GM13977 (cell line): ENCODE data around the gene RDH12.
"Not testable (repeated sequence)": the region's sequence is repeated elsewhere in the genome, so short reads cannot be mapped to it uniquely, and the experiment has no call there.

Experiments
- DNase-seq: peaks from one replicate; pipeline ENCODE4 v3.0.0; 2012; ENCODE audit warnings: low spot score
- in situ Hi-C: fragments of 300-500 bp; cut with MboI; formaldehyde crosslinking; loops from one replicate; pipeline ENCODE4 v1.12.0; 2022; ENCODE audit warnings: low sequenced_read_pairs, low pct_unique_long_range_greater_than_20kb, mixed read lengths, inconsistent platforms; ENCODE audit not compliant: unreplicated experiment
- TF ChIP-seq, protein P1 (sequence below): IDR thresholded peaks from 2 replicates; pipeline ENCODE4 v1.5.1; 2012; ENCODE audit warnings: mild to moderate bottlenecking, control low read depth; ENCODE audit not compliant: insufficient read depth; ENCODE audit errors: extremely low read depth, missing control alignments

RDH12 gene

DNA sequence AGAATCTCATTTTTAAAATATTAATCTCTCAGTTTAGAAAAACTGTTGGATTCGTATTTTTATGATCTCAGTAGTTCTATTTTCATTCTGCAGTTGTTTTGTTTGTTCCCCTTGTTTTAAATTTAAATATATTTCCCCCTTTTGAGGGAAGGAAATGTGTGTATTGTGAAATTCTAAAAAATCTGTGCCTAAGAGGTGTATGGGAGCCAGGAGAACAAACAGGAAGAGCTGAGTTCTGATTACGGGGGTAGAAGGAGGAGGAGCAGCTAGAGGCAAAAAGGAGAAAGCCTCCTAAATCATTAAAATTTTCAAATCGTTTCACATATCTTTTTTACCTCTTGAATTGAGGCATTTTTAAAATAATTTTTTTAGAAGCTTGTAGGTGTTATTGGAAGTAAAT lies 2.3 kb downstream of the RDH12 start:
- DNase-seq: no peak
- in situ Hi-C loops: no loop called here
- TF ChIP-seq, protein P1, sequence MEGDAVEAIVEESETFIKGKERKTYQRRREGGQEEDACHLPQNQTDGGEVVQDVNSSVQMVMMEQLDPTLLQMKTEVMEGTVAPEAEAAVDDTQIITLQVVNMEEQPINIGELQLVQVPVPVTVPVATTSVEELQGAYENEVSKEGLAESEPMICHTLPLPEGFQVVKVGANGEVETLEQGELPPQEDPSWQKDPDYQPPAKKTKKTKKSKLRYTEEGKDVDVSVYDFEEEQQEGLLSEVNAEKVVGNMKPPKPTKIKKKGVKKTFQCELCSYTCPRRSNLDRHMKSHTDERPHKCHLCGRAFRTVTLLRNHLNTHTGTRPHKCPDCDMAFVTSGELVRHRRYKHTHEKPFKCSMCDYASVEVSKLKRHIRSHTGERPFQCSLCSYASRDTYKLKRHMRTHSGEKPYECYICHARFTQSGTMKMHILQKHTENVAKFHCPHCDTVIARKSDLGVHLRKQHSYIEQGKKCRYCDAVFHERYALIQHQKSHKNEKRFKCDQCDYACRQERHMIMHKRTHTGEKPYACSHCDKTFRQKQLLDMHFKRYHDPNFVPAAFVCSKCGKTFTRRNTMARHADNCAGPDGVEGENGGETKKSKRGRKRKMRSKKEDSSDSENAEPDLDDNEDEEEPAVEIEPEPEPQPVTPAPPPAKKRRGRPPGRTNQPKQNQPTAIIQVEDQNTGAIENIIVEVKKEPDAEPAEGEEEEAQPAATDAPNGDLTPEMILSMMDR: no peak

DNA sequence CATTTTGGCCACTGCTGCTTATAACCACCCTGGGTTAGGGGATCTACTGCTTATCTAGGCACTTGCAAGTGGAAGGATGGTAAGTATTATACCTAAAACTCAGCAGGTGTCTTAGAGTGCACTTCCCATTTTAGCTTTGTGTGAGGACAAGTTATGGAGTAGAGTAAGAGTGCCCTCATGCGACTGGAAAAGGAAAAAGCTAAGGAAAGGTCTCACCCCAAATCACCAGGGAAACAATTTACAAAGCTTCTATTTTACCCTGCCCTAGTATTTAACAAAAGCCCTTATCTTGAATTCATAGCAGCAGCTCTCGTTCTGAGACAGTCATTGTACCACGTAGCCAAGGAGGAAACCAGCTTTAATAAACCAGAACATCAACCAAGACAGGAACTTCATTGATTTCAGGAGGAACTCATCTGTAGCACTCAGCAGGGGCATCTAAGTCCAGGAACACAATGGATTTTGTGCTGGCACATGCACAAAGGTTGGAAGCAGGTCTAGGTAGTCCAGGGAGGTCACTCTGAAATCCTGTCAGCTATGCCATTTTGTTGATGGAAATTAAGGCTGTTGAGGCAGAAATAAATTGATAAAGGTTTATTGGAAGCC lies 2.9 kb downstream of the RDH12 start:
- TF ChIP-seq, protein P1: peak; percentile 76
- DNase-seq: peak; percentile 65
- in situ Hi-C loops: no loop called here

- no peak for DNase-seq
- in situ Hi-C loops: no loop called here
- TF ChIP-seq, protein P1: no peak
These were observed 3.5 kb downstream of the RDH12 start for GRCh38 chr14:67705211-67705610.

- DNase-seq, in situ Hi-C loops: not testable (repeated sequence)
These were observed 7.7 kb downstream of the RDH12 start for GRCh38 chr14:67709346-67709745.

- in situ Hi-C loops: not testable (repeated sequence)
These were observed 8.1 kb downstream of the RDH12 start for GRCh38 chr14:67709796-67710195.

GRCh38 chr14:67710209-67710608 lies 8.5 kb downstream of the RDH12 start:
- DNase-seq: no peak
- in situ Hi-C loops: no loop called here
- TF ChIP-seq, protein P1: no peak

More at GRCh38 chr14:67709796-67710195, 8.1 kb downstream of the RDH12 start:
- DNase-seq: not testable (repeated sequence)

DNA sequence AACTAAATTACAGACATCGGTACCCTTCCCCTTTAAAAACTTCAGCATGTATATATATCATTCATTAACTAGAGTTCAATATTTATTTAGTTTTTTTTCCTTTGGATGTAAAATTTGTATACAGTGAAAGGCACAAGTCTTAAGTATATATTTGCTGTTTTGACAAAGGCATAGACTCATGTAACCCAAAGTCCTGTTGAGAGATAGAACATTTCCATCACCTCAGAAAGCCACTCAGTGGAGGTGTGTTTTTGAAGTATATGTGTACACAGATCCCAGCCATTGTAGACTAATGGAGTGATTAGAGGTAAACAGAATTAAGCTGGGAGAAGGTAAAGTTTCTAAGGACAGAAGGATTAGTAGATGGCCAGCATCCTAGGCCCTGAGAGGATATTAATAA lies 15.4 kb downstream of the RDH12 start:
- in situ Hi-C loops: no loop called here
- no peak for DNase-seq
- TF ChIP-seq, protein P1: no peak

DNA sequence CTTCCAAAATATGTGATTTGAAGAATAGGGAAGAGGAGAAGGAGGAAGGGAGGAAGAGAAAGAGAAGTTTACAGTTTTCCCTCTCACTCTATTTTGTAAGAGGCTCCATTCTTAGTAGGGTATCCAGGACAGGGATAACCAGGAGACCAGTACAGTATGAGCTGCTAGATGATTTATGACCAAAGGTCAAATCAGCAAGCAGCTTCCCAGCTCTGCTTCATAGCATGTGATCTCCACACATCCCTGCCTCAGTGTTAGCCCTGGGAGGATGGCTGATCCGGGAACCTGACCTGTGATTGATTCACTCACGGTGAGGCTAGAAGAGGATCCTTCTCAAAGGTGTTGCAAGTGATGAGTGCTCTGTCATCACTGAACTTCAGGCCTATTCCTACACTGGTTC lies 16.6 kb downstream of the RDH12 start:
- in situ Hi-C loops: no loop called here
- DNase-seq: no peak
- TF ChIP-seq, protein P1: no peak

DNA sequence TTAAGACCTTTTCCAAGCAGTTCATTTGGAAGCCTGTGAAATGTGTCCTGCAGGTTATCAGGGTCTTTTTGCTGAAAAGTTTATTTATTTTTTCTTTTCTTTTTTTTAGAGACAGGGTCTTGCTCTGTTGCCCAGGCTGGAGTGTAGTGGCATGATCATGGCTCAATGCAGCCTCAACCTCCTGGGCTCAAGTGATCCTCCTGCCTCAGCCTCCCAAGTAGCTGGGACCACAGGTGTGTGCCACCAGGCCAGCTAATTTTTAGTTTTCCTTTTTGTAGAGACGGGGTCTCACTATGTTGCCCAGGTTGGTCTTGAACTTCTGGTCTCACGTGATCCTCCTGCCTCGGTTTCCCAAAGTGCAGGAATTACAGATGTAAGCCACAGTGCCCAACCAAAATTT lies 17.7 kb downstream of the RDH12 start:
- DNase-seq, in situ Hi-C loops: not testable (repeated sequence)
